ENCODE data around the gene SHROOM2. TPM values are rescaled to one million over a fixed set of nuclear protein-coding genes. Genes with fewer than 3 reads are reported as not detected.
A peak's percentile ranks its signal among the peaks of the same experiment; 100 is the strongest.

Gene SHROOM2
- total and polyA plus RNA-seq, 4 donors, result 0.28 to 2.5 (median 1.2) TPM

- Histone ChIP-seq H3K27ac (ENCODE audit: low read depth in 1 of 2, low read length in 2 of 2) (no peak overlapping the region), H3K9me3 (ENCODE audit: control insufficient read depth, low read length) (no peaks in the 10 kb centered on the region), H3K4me3 (ENCODE audit: low read length in 2 of 2) (no peak overlapping the region), H3K36me3 (ENCODE audit: control insufficient read depth in 1 of 2, insufficient read depth in 2 of 2, low read length in 1 of 2) (no peaks in the 10 kb centered on the region), H3K4me1 (ENCODE audit: control insufficient read depth in 1 of 2, insufficient read depth in 2 of 2, low read length in 2 of 2) (no peaks in the 10 kb centered on the region), H3K27me3 (ENCODE audit: control insufficient read depth in 1 of 2, insufficient read depth in 2 of 2, low read length in 1 of 2) (no peaks in the 10 kb centered on the region)
- WGBS, 2 donors, result 59 to 81% methylated on average over 6 of the region's 6 CpGs
- intact Hi-C loops (cut with DNase I), result no loop called here
- ATAC-seq (ENCODE audit: low FRiP score), result no peak
- DNase-seq, result no peak
These were observed 56.3 kb downstream of the SHROOM2 start for GRCh38 chrX:9842541-9842940.

GRCh38 chrX:9844936-9845577 is 58.8 kb downstream of the SHROOM2 start:
- Histone ChIP-seq H3K4me1 (ENCODE audit: control insufficient read depth in 1 of 2, insufficient read depth in 2 of 2, low read length in 2 of 2) (no peaks in the 10 kb centered on the region), H3K9me3 (ENCODE audit: control insufficient read depth, low read length) (no peaks in the 10 kb centered on the region), H3K4me3 (ENCODE audit: low read length in 2 of 2) (no peak overlapping the region), H3K27ac (ENCODE audit: low read depth in 1 of 2, low read length in 2 of 2) (no peak overlapping the region), H3K27me3 (ENCODE audit: control insufficient read depth in 1 of 2, insufficient read depth in 2 of 2, low read length in 1 of 2) (no peaks in the 10 kb centered on the region), H3K36me3 (ENCODE audit: control insufficient read depth in 1 of 2, insufficient read depth in 2 of 2, low read length in 1 of 2) (no peaks in the 10 kb centered on the region)
- WGBS, 2 donors, result 82 to 90% methylated on average over 7 of the region's 7 CpGs
- ATAC-seq (ENCODE audit: low FRiP score) (no peak), DNase-seq (peak in 1 of 2 donors; percentile 10)
- intact Hi-C loops (cut with DNase I), result no loop called here

- 84 to 95% methylated on average over 6 of the region's 6 CpGs for WGBS, 2 donors
- intact Hi-C loops (cut with DNase I), result no loop called here
- ATAC-seq (ENCODE audit: low FRiP score) (no peak), DNase-seq (peak in 1 of 2 donors; percentile 25)
- H3K27me3 ChIP-seq (ENCODE audit: control insufficient read depth in 1 of 2, insufficient read depth in 2 of 2, low read length in 1 of 2), result no peaks in the 10 kb centered on the region
- H3K9me3 ChIP-seq (ENCODE audit: control insufficient read depth, low read length), result no peaks in the 10 kb centered on the region
- no peaks in the 10 kb centered on the region for H3K36me3 ChIP-seq (ENCODE audit: control insufficient read depth in 1 of 2, insufficient read depth in 2 of 2, low read length in 1 of 2)
- H3K27ac ChIP-seq (ENCODE audit: low read depth in 1 of 2, low read length in 2 of 2), result no peak overlapping the region
- H3K4me1 ChIP-seq (ENCODE audit: control insufficient read depth in 1 of 2, insufficient read depth in 2 of 2, low read length in 2 of 2), result no peaks in the 10 kb centered on the region
- no peak overlapping the region for H3K4me3 ChIP-seq (ENCODE audit: low read length in 2 of 2)
These were observed 59.3 kb downstream of the SHROOM2 start for GRCh38 chrX:9845578-9845952.

GRCh38 chrX:9846631-9847030 is 60.4 kb downstream of the SHROOM2 start:
- ATAC-seq (ENCODE audit: low FRiP score), result no peak
- Histone ChIP-seq H3K36me3 (ENCODE audit: control insufficient read depth in 1 of 2, insufficient read depth in 2 of 2, low read length in 1 of 2) (no peaks in the 10 kb centered on the region), H3K4me3 (ENCODE audit: low read length in 2 of 2) (no peak overlapping the region), H3K9me3 (ENCODE audit: control insufficient read depth, low read length) (no peaks in the 10 kb centered on the region), H3K27me3 (ENCODE audit: control insufficient read depth in 1 of 2, insufficient read depth in 2 of 2, low read length in 1 of 2) (no peaks in the 10 kb centered on the region), H3K4me1 (ENCODE audit: control insufficient read depth in 1 of 2, insufficient read depth in 2 of 2, low read length in 2 of 2) (no peaks in the 10 kb centered on the region), H3K27ac (ENCODE audit: low read depth in 1 of 2, low read length in 2 of 2) (no peak overlapping the region)
- 86 to 94% methylated on average over 8 of the region's 8 CpGs for WGBS, 2 donors
- intact Hi-C loops (cut with DNase I), result no loop called here
- DNase-seq, result no peak

GRCh38 chrX:9847071-9847470 is 60.8 kb downstream of the SHROOM2 start:
- H3K4me1 ChIP-seq (ENCODE audit: control insufficient read depth in 1 of 2, insufficient read depth in 2 of 2, low read length in 2 of 2), result no peaks in the 10 kb centered on the region
- WGBS, 2 donors, result 81 to 87% methylated on average over 8 of the region's 8 CpGs
- H3K9me3 ChIP-seq (ENCODE audit: control insufficient read depth, low read length), result no peaks in the 10 kb centered on the region
- ATAC-seq (ENCODE audit: low FRiP score) (no peak), DNase-seq (no peak)
- no peaks in the 10 kb centered on the region for H3K27me3 ChIP-seq (ENCODE audit: control insufficient read depth in 1 of 2, insufficient read depth in 2 of 2, low read length in 1 of 2)
- H3K36me3 ChIP-seq (ENCODE audit: control insufficient read depth in 1 of 2, insufficient read depth in 2 of 2, low read length in 1 of 2), result no peaks in the 10 kb centered on the region
- no peak overlapping the region for H3K4me3 ChIP-seq (ENCODE audit: low read length in 2 of 2)
- H3K27ac ChIP-seq (ENCODE audit: low read depth in 1 of 2, low read length in 2 of 2), result no peak overlapping the region
- intact Hi-C loops (cut with DNase I), result no loop called here

- no peak for DNase-seq
- H3K4me1 ChIP-seq (ENCODE audit: control insufficient read depth in 1 of 2, insufficient read depth in 2 of 2, low read length in 2 of 2), result no peaks in the 10 kb centered on the region
- no peaks in the 10 kb centered on the region for H3K36me3 ChIP-seq (ENCODE audit: control insufficient read depth in 1 of 2, insufficient read depth in 2 of 2, low read length in 1 of 2)
- no peaks in the 10 kb centered on the region for H3K27me3 ChIP-seq (ENCODE audit: control insufficient read depth in 1 of 2, insufficient read depth in 2 of 2, low read length in 1 of 2)
- intact Hi-C loops (cut with DNase I), result no loop called here
- no peak overlapping the region for H3K4me3 ChIP-seq (ENCODE audit: low read length in 2 of 2)
- WGBS, 2 donors, result 88 to 96% methylated on average over 17 of the region's 17 CpGs
- no peak for ATAC-seq (ENCODE audit: low FRiP score)
- H3K9me3 ChIP-seq (ENCODE audit: control insufficient read depth, low read length), result no peaks in the 10 kb centered on the region
- H3K27ac ChIP-seq (ENCODE audit: low read depth in 1 of 2, low read length in 2 of 2), result no peak overlapping the region
These were observed 62.7 kb downstream of the SHROOM2 start for GRCh38 chrX:9848718-9849479.

- Histone ChIP-seq H3K27me3 (ENCODE audit: control insufficient read depth in 1 of 2, insufficient read depth in 2 of 2, low read length in 1 of 2) (no peaks in the 10 kb centered on the region), H3K4me1 (ENCODE audit: control insufficient read depth in 1 of 2, insufficient read depth in 2 of 2, low read length in 2 of 2) (no peaks in the 10 kb centered on the region), H3K27ac (ENCODE audit: low read depth in 1 of 2, low read length in 2 of 2) (no peak overlapping the region), H3K4me3 (ENCODE audit: low read length in 2 of 2) (no peak overlapping the region), H3K36me3 (ENCODE audit: control insufficient read depth in 1 of 2, insufficient read depth in 2 of 2, low read length in 1 of 2) (no peaks in the 10 kb centered on the region), H3K9me3 (ENCODE audit: control insufficient read depth, low read length) (no peaks in the 10 kb centered on the region)
- no peak for DNase-seq
- intact Hi-C loops (cut with DNase I), result no loop called here
- 65 to 81% methylated on average over 6 of the region's 6 CpGs for WGBS, 2 donors
- ATAC-seq (ENCODE audit: low FRiP score), result no peak
These were observed 65.7 kb downstream of the SHROOM2 start for GRCh38 chrX:9851890-9852289.

GRCh38 chrX:9853307-9853706 is 67.1 kb downstream of the SHROOM2 start:
- no peak overlapping the region for H3K4me3 ChIP-seq (ENCODE audit: low read length in 2 of 2)
- intact Hi-C loops (cut with DNase I), result no loop called here
- H3K27ac ChIP-seq (ENCODE audit: low read depth in 1 of 2, low read length in 2 of 2), result no peak overlapping the region
- ATAC-seq (ENCODE audit: low FRiP score) (no peak), DNase-seq (no peak)
- 73 to 86% methylated on average over 4 of the region's 4 CpGs for WGBS, 2 donors
- H3K36me3 ChIP-seq (ENCODE audit: control insufficient read depth in 1 of 2, insufficient read depth in 2 of 2, low read length in 1 of 2), result no peaks in the 10 kb centered on the region
- H3K4me1 ChIP-seq (ENCODE audit: control insufficient read depth in 1 of 2, insufficient read depth in 2 of 2, low read length in 2 of 2), result no peaks in the 10 kb centered on the region
- no peaks in the 10 kb centered on the region for H3K27me3 ChIP-seq (ENCODE audit: control insufficient read depth in 1 of 2, insufficient read depth in 2 of 2, low read length in 1 of 2)
- no peaks in the 10 kb centered on the region for H3K9me3 ChIP-seq (ENCODE audit: control insufficient read depth, low read length)
